HepG2 (cell line): ENCODE data around the gene C5AR1. TPM values are rescaled to one million over a fixed set of nuclear protein-coding genes. Genes with fewer than 3 reads are reported as not detected.

Source experiments
- EEA1 ChIP-seq: sonication (generic); formaldehyde crosslinking; IDR thresholded peaks from 2 replicates; pipeline ENCODE4 v1.5.1; 2020; ENCODE audit warnings: mild to moderate bottlenecking, missing genetic modification reagents, borderline replicate concordance
- KLF15 ChIP-seq: sonication (generic); formaldehyde crosslinking; IDR thresholded peaks from 2 replicates; pipeline ENCODE4 v1.8.1; 2023; ENCODE audit warnings: borderline replicate concordance, mild to moderate bottlenecking, inconsistent platforms, missing genetic modification reagents, mixed read lengths
- MIER2 ChIP-seq: IDR thresholded peaks from 2 replicates; pipeline ENCODE4 v1.6.1; 2016; ENCODE audit warnings: missing biosample characterization, missing genetic modification reagents
- NBN ChIP-seq: fragments of 450-650 bp; conservative IDR thresholded peaks from 2 replicates; pipeline ENCODE4 v1.6.1; 2017
- RARG ChIP-seq: sonication (generic); formaldehyde crosslinking; IDR thresholded peaks from 2 replicates; pipeline ENCODE4 v1.4.0; 2020; ENCODE audit warnings: low read depth, mild to moderate bottlenecking, missing genetic modification reagents
- RXRA ChIP-seq: sonication (generic); formaldehyde crosslinking; IDR thresholded peaks from 2 replicates; pipeline ENCODE4 v1.5.1; 2020; ENCODE audit warnings: missing genetic modification reagents
- SKIL ChIP-seq: sonication (generic); formaldehyde crosslinking; IDR thresholded peaks from 2 replicates; pipeline ENCODE4 v1.8.0; 2022; ENCODE audit warnings: missing genetic modification reagents, mild to moderate bottlenecking, moderate library complexity, borderline replicate concordance
- SMAD1 ChIP-seq: sonication (generic); formaldehyde crosslinking; IDR thresholded peaks from 2 replicates; pipeline ENCODE4 v1.4.0; 2020; ENCODE audit warnings: missing genetic modification reagents, low read depth, mild to moderate bottlenecking, borderline replicate concordance
- TBP ChIP-seq: sonication (generic); formaldehyde crosslinking; IDR thresholded peaks from 2 replicates; pipeline ENCODE4 v1.5.0; 2020; ENCODE audit warnings: missing genetic modification reagents
- THAP11 ChIP-seq: IDR thresholded peaks from 2 replicates; pipeline ENCODE4 v1.6.1; 2016; ENCODE audit warnings: missing biosample characterization, missing genetic modification reagents
- ZBTB1 ChIP-seq: sonication (generic); formaldehyde crosslinking; IDR thresholded peaks from 2 replicates; pipeline ENCODE4 v1.4.0; 2020; ENCODE audit warnings: missing genetic modification reagents, borderline replicate concordance
- ZNF10 ChIP-seq: sonication (generic); formaldehyde crosslinking; IDR thresholded peaks from 2 replicates; pipeline ENCODE4 v1.4.0; 2020; ENCODE audit warnings: mild to moderate bottlenecking, low read depth, missing genetic modification reagents, borderline replicate concordance
- ZNF460 ChIP-seq: sonication (generic); formaldehyde crosslinking; IDR thresholded peaks from 2 replicates; pipeline ENCODE4 v1.5.1; 2020; ENCODE audit warnings: missing genetic modification reagents, mild to moderate bottlenecking, borderline replicate concordance
- ZNF737 ChIP-seq: sonication (generic); formaldehyde crosslinking; IDR thresholded peaks from 2 replicates; pipeline ENCODE4 v1.5.0; 2020; ENCODE audit warnings: missing genetic modification reagents, mild to moderate bottlenecking, borderline replicate concordance
- ZSCAN22 ChIP-seq: sonication (generic); formaldehyde crosslinking; IDR thresholded peaks from 2 replicates; pipeline ENCODE4 v1.4.0; 2020; ENCODE audit warnings: mild to moderate bottlenecking, missing genetic modification reagents
- polyA plus RNA-seq, 8 experiments: library from polyadenylated mRNA; depleted of rRNA in 3 of 8; stranded (reverse) in 7 of 8; unstranded in 1 of 8; fragments of >200 nt; fragmentation: Illumina TruSeq in 4 of 8; extraction: Trizol in 4 of 8; gene quantifications; 2 replicates each; pipeline versions ENCODE4 v1.2.1 to v1.2.3, GENCODE V29; 2011 to 2016; ENCODE audit warnings: low read depth in 4 of 8, missing spikeins in 1 of 8, mixed read lengths in 1 of 8; ENCODE audit not compliant: insufficient read depth in 1 of 8
- total RNA-seq, 5 experiments: library from RNA; depleted of rRNA; stranded (reverse); fragments of >200 nt; fragmentation: Illumina TruSeq; extraction: Trizol; gene quantifications; 2 replicates each; pipeline ENCODE4 v1.2.3, GENCODE V29; 2016; ENCODE audit warnings: low read depth in 1 of 5
- TF ChIP-seq, protein P1 (sequence below), 2 experiments: sonication (generic) in 1 of 2; formaldehyde crosslinking in 1 of 2; IDR thresholded peaks; 2 replicates each; pipeline versions ENCODE4 v1.4.0 to v1.6.1; 2016 to 2020; ENCODE audit warnings: borderline replicate concordance in 1 of 2, low read depth in 1 of 2, mild to moderate bottlenecking in 1 of 2, missing genetic modification reagents in 1 of 2
- TF ChIP-seq, protein P2 (sequence below): sonication (generic); formaldehyde crosslinking; IDR thresholded peaks from 2 replicates; pipeline ENCODE4 v1.5.0; 2020; ENCODE audit warnings: missing genetic modification reagents
- TF ChIP-seq, protein P3 (sequence below): sonication (generic); formaldehyde crosslinking; IDR thresholded peaks from 2 replicates; pipeline ENCODE4 v1.4.0; 2020; ENCODE audit warnings: mild to moderate bottlenecking, missing genetic modification reagents
- TF ChIP-seq, protein P4 (sequence below): sonication (generic); formaldehyde crosslinking; IDR thresholded peaks from 2 replicates; pipeline ENCODE4 v1.8.1; 2023; ENCODE audit warnings: missing genetic modification reagents, mild to moderate bottlenecking, borderline replicate concordance

Gene C5AR1
- total and polyA plus RNA-seq, 2 of the 13 experiments (the other 11 are each of a cell fraction or from before 2014, with no cell fraction given): 0.07 to 1.6 TPM

DNA sequence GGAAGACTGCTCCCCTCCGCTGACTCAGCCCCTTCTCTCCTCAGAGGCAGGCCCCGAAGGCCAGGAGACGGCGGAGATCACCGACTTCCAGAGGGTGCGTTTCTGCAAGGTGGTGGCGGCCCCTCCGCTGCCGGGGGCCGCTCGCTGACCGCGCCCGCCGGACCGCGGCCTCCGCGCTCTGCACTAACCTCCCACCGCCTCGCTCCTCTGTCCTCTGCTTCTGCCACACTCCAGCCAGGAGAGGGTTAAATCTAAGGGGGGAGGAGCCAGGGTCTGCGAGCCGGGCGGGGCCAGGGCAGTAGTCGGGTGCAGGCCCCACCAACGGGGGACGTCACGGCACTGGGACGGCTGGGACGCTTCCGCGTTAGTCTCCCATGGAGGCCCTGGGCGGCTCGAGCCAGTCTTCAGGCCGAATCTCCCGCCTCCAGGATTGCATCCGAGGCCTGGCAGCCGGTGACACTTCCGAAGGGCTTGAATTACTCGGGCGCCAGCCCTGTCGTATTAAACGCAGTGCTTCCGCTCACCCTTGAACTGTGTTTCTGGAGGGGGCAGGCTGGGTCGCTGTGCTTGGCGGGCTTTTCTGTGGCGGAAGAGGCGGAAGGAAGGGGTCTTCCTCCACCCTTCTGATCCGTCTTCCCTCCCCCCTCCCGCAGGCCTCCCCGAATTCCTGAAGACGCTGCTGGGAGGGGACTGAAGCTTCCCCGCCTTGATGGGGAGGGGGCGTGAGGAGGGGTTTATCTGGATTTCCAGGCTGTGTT, 36.2 kb upstream of the C5AR1 start (continued):
- TF ChIP-seq, protein P1, sequence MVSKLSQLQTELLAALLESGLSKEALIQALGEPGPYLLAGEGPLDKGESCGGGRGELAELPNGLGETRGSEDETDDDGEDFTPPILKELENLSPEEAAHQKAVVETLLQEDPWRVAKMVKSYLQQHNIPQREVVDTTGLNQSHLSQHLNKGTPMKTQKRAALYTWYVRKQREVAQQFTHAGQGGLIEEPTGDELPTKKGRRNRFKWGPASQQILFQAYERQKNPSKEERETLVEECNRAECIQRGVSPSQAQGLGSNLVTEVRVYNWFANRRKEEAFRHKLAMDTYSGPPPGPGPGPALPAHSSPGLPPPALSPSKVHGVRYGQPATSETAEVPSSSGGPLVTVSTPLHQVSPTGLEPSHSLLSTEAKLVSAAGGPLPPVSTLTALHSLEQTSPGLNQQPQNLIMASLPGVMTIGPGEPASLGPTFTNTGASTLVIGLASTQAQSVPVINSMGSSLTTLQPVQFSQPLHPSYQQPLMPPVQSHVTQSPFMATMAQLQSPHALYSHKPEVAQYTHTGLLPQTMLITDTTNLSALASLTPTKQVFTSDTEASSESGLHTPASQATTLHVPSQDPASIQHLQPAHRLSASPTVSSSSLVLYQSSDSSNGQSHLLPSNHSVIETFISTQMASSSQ (IDR thresholded peaks at IDR 0.05; ENCODE audit: low read depth): no peak
- TF ChIP-seq, protein P1 (CRISPR knock-in tag; IDR thresholded peaks at IDR 0.05; ENCODE audit: borderline replicate concordance): peak; percentile 61; the same call in 1 of the 2 replicates
- TF ChIP-seq ZSCAN22 (CRISPR knock-in tag) (no peak), ZNF737 (CRISPR knock-in tag) (no peak), ZNF460 (CRISPR knock-in tag) (no peak), ZBTB1 (CRISPR knock-in tag) (no peak), SKIL (CRISPR knock-in tag) (peak; percentile 41; the same call in 1 of the 2 replicates), KLF15 (CRISPR knock-in tag) (no peak), RARG (CRISPR knock-in tag) (no peak), TBP (CRISPR knock-in tag) (no peak), NBN (no peak), MIER2 (CRISPR knock-in tag) (no peak), SMAD1 (no peak), THAP11 (CRISPR knock-in tag) (peak; percentile 57; the same call in 1 of the 2 replicates), ZNF10 (CRISPR knock-in tag) (no peak), EEA1 (CRISPR knock-in tag) (no peak), RXRA (peak; percentile 36)
- TF ChIP-seq, protein P2, sequence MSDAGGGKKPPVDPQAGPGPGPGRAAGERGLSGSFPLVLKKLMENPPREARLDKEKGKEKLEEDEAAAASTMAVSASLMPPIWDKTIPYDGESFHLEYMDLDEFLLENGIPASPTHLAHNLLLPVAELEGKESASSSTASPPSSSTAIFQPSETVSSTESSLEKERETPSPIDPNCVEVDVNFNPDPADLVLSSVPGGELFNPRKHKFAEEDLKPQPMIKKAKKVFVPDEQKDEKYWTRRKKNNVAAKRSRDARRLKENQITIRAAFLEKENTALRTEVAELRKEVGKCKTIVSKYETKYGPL (CRISPR knock-in tag): no peak
- TF ChIP-seq, protein P3, sequence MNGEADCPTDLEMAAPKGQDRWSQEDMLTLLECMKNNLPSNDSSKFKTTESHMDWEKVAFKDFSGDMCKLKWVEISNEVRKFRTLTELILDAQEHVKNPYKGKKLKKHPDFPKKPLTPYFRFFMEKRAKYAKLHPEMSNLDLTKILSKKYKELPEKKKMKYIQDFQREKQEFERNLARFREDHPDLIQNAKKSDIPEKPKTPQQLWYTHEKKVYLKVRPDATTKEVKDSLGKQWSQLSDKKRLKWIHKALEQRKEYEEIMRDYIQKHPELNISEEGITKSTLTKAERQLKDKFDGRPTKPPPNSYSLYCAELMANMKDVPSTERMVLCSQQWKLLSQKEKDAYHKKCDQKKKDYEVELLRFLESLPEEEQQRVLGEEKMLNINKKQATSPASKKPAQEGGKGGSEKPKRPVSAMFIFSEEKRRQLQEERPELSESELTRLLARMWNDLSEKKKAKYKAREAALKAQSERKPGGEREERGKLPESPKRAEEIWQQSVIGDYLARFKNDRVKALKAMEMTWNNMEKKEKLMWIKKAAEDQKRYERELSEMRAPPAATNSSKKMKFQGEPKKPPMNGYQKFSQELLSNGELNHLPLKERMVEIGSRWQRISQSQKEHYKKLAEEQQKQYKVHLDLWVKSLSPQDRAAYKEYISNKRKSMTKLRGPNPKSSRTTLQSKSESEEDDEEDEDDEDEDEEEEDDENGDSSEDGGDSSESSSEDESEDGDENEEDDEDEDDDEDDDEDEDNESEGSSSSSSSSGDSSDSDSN: peak; percentile 46; the same call in 1 of the 2 replicates
- TF ChIP-seq, protein P4, sequence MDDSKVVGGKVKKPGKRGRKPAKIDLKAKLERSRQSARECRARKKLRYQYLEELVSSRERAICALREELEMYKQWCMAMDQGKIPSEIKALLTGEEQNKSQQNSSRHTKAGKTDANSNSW (CRISPR knock-in tag): no peak
